GM19467 (cell line): ENCODE results near the gene CSNK1A1L.

Experiments
- ATAC-seq: cut with Tn5 transposase; IDR thresholded peaks from one replicate; pipeline ENCODE4 v1.9.1; 2021; ENCODE audit warnings: mild to moderate bottlenecking, moderate library complexity; ENCODE audit not compliant: unreplicated experiment

The CSNK1A1L gene

GRCh38 chr13:37105251-37105714, at the start of gene CSNK1A1L:
TSS of gene CSNK1A1L (minus strand) at chr13:37105664. CDS start at chr13:37105256, 408 bp downstream.
- ATAC-seq, result no peak

DNA sequence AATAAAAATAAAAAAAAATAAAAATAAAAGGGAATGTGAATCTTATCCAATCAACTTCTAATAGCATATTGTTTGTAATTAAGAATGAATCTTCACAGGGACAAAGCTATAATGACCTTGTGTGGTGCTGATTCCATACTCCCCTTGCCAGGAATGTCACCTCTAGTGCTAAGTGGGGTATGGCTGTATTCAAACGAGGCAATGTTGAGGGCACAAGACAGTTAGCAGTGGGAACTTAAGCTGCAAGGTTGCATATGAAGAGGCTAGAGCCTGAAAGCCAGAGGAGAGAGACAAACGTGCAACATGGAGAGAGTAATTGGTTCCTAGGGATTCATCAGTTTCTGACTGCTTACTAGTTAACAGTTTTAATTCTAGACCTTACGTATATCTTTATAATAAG, 43.9 kb upstream of the CSNK1A1L start:
- no peak for ATAC-seq

- no peak for ATAC-seq
These were observed 43.0 kb upstream of the CSNK1A1L start for GRCh38 chr13:37148501-37148900.

GRCh38 chr13:37144661-37145060, 39.2 kb upstream of the CSNK1A1L start:
- ATAC-seq, result no peak

DNA sequence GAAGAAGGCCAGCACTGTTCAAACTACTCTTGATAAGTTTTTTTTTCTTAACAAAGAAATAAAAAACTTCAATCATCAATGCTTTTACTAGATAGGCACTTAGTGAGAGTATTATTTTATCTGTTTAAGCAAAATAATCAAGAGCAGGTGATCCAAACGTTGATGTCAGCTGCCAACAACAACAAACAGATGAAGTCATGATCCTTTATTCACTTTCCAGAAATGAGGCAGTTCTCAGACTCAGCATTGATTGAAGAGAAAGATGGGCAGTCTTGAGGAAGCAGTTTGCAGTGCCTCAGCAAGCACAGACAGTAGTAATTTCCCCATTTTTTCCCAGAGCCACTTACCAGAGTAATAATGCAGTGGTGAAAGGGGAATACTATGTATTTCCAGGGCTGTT, 38.4 kb upstream of the CSNK1A1L start:
- ATAC-seq, result no peak

GRCh38 chr13:37142877-37143276, 37.4 kb upstream of the CSNK1A1L start:
- no peak for ATAC-seq

- no peak for ATAC-seq
These were observed 35.5 kb upstream of the CSNK1A1L start for GRCh38 chr13:37141011-37141410.

DNA sequence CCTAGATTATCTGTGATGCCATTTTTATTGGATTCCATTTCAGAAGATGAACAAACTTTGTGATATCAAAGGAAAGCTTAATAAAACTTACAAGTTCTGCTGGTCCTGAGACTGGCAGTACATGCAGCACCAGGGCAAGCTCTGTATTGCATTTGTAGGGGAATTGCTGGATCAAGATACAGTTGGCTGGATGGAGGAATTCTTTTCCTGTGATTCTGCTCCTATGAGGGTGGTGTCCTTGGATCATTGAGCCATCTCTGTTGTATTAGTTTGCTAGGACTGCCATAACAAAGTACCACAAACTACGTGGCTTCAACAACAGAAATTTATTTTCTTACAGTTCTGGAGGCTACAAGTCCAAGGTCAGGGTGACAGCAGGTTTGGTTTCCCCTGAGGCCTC, 33.9 kb upstream of the CSNK1A1L start:
- no peak for ATAC-seq

GRCh38 chr13:37138926-37139325, 33.5 kb upstream of the CSNK1A1L start:
- no peak for ATAC-seq

DNA sequence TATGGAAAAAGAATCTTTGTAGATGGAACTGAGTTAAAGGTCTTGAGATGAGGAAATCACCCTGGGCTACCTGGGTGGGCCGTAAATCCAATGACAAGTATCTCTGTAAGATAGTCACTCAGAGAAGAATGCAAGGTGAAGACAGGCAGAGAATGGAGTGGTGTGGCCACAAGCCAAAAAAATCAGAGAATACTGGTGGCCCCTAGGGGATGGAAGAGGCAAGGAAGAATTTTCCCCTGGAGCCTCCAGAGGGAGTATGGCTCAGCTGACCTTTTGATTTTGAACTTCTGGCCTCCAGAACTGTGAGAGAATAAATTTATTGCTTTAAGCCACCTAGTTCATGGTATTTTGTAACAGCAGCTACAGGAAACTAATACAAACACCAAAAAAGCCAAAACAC, 32.7 kb upstream of the CSNK1A1L start:
- ATAC-seq, result no peak

GRCh38 chr13:37136633-37137032, 31.2 kb upstream of the CSNK1A1L start:
- ATAC-seq, result no peak

DNA sequence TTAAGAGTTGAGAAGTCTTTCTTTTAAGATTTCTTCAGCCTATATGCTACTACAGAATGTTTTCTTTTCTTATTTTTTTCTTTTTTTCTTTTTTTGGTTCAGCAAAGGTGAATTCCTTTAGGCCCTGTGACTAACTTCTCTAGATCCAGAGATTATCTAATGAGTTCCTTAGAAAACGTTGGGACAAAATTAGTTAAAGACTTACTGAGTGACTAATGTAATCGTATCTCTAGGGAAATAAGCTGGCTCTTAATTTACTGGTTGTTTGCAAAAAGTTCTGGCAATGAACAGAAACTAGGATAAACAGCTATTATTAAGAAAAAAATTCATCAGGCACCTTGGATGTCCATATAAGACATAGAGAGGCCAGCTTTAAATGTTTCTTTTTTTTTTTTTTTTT, 30.7 kb upstream of the CSNK1A1L start:
- ATAC-seq, result no peak

DNA sequence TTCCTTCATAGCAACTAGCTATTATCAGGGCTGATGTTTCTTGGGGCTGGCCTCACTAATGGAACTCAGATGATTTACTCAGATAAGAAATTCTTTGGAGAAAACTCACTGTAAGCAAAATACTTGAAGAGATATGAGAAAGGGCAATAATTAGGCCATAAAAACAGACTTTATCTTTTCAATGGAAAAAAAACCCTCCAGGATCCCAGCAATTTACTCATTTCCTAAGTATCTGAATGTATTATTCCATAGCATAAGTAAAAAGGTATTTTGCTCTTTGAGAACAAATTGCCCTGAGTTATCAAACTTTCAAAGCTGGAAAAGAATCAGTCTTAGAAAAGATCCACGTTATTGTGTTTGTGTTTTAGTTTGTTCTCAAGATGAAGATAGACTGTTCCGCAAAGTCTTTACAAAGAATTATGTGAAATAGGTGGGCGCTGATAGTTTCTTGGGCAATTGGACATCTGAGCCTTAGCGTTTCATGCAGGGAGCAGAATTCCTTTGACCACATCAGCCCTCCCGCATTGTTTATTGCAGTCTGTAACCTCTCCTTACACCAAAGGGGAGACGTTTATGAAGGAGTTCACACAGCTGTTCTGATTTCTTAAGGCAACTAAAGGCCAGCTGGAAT, 29.1 kb upstream of the CSNK1A1L start:
- ATAC-seq, result no peak

DNA sequence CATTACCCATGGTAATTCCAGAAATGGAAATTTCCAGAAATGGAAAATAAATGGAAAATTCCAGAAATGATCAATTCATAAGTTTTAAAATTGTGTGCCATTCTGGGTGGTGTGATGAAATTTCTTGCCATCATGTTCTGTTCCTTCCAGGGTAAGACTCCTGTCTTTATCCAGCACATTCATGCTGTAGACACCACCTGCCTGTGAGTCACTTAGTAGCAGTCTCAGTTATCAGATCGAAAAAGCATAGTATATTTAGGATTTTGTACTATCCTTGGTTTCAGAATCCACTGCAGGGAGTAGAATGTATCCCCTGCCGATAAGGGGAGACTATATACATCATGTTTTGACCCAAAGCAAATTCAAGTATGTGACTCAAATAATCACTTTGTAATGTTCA, 26.7 kb upstream of the CSNK1A1L start:
- ATAC-seq, result no peak

GRCh38 chr13:37131092-37131491, 25.6 kb upstream of the CSNK1A1L start:
- ATAC-seq, result no peak

DNA sequence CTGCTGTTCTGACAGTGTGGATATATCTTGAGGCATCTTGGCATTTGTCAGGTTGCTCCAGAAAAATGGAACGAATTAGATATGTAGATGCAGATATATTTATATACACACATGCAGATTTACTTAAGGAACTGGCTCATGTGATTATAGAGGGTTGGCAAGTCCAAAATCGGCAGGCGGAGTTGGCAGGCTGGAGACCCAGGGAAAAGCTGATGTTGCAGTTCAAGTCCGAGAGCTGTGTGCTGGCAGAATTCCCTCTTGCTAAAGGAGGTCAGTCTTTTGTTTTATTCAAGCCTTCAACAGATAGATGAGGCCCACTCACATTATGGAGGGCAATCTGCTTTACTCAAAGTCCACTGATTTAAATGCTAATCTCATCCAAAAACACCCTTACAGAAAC, 24.4 kb upstream of the CSNK1A1L start:
- ATAC-seq, result no peak

DNA sequence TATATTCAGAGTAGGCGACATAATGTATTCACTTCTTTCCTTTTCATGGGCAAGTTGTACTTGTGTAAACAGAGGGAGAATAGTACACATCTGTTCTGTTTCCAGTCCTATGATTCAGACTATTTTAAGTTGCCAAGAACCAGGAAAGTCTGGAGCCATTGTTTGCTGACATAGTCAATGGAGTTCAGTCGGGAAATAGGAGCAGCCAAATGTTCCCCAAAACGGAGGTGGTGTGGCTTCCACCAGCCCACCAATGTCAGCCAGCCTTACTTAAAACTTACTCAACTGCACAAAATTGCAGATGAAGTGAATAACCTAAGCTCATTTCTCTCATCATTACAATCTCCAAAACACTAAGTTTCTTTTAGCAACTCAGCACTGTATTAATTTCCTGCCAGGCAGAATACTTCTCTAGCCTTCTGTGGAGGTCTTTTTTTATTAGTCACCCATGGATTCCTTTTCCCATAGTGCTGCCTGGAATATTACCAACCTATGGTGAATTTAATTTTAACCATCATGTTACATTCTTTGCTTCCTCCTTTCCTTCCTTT, 22.3 kb upstream of the CSNK1A1L start:
- ATAC-seq, result no peak

DNA sequence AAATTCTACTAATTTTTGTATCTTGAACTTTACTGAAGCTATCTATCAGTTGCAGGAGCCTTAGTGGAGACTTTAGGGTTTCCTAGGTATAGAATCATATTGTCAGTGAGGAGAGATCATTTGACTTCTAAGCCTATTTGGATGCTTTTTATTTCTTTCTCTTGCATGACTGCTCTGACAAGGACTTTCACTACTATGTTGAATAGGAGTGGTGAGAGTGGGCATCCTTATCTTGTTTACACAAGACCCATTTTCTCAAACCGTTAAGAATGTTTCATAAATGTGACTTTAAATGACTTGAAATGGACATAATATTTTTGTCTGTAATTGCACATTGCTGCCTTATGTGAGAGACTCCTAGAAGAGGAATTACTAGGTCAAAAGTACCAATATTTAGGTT, 17.9 kb upstream of the CSNK1A1L start:
- no peak for ATAC-seq

DNA sequence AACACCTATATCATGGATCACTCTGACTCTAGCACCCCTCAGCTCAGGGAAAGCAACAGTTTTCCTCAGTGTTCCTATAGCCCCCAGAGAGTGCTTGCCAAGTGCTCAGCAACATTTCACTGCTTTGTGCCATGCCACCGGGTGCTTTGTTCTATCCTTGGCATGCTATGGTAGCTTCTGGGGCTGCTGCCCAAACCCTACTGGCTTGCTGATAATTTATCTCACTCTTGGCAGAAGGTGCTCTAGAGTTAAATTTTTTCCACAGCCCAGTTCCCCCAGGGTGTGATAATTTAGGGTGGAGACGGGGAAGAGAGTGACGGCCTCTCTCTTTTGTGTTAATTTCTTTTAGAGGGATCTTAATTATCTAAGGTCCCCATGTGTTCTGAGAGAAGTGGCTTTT, 12.6 kb upstream of the CSNK1A1L start:
- no peak for ATAC-seq

DNA sequence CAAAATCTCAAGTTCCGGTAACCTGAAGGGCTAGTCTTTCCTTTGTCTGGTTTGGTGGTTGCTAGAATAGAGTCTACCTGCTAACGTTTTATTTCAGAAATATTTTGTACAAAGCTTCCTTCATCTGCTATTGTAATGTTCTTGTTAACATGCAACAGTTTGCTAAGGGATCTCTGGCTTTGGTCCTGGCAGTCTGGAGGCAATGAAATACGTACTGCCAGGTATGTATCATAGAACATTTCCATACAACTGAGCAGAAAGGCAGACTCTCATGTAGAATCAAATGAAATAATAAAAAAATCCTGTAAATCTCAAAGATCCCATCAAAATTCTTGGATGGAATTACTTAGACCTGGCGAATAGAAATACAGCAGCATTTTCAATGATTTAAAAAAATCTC, 8.8 kb upstream of the CSNK1A1L start:
- ATAC-seq, result no peak

DNA sequence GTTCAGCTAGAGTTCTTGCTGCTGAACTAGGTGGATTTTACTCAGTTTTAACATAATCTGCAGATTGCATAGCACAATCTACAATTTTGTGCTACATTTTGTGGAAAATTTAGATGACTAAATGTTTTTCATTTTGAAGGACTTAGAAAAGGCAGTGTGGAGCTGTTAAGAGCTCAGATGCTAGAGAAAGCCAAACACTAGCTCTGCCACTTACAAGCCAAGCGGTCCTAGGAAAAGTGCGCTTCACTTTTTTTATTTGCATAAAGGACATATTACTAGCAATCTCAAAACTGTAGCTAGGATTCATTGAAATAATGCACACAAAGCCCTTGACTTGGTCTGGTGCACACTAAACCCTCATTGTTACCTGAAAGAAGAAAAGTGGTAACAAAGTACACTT, 8.1 kb upstream of the CSNK1A1L start:
- no peak for ATAC-seq

- no peak for ATAC-seq
These were observed 3.7 kb upstream of the CSNK1A1L start for GRCh38 chr13:37109051-37109678.

DNA sequence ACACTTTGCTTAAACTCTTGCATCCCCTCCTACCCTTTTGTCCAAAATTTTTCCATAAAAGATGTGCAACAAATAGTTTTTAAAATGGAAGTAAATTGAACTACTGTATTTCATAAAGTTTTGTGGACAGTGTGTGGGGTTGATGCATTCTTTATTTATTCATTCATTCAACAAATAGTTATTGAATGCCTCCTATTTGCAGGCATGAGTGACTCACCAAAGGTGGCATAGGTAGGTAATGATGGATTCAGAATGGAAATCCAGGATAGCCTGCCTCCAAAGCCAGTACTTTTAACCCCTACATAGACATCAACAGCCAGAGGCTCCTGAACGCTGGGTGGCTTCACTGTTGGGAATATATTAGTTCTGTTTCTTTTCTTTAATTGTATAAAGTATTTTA, 2.4 kb upstream of the CSNK1A1L start:
- ATAC-seq, result no peak
